OCI-LY7 (cell line): ENCODE data around the gene RMND5A. TPM values are rescaled to one million over a fixed set of nuclear protein-coding genes. Genes with fewer than 3 reads are reported as not detected.

Experiments used
- BruUV-seq: library from RNA; stranded (reverse); fragments of 400-500 nt; replicated peaks from 2 replicates; lab custom pipeline; 2021; lab: Mats Ljungman, UMichigan
- CTCF ChIA-PET: fragments of 300-600 bp; sonication (Branson Sonifier 250); formaldehyde crosslinking; loops from one replicate; lab custom pipeline; 2022; ENCODE audit warnings: antibody characterized with exemption; ENCODE audit not compliant: unreplicated experiment; lab: Charles Lee
- POLR2A ChIA-PET: fragments of 300-600 bp; sonication (Branson Sonifier 250); formaldehyde crosslinking; loops from one replicate; lab custom pipeline; 2022; ENCODE audit warnings: antibody characterized with exemption; lab: Charles Lee
- DNase-seq: peaks from one replicate; pipeline ENCODE4 v3.0.0-alpha.2; 2015; ENCODE audit warnings: low spot score
- H2AFZ ChIP-seq: fragments of 200-600 bp; sonication (generic), shearing (Covaris generic); 2 replicates; pipeline ENCODE4 v1.6.1; 2014; ENCODE audit warnings: mild to moderate bottlenecking, antibody characterized with exemption, low read length, moderate library complexity
- H3K27ac ChIP-seq: fragments of 200-600 bp; sonication (generic); 2 replicates; pipeline ENCODE4 v1.5.1; 2014; ENCODE audit warnings: mixed run types, low read depth, mild to moderate bottlenecking, moderate library complexity, low read length, inconsistent platforms; ENCODE audit not compliant: poor library complexity, severe bottlenecking
- H3K36me3 ChIP-seq: fragments of 200-600 bp; sonication (generic); 2 replicates; pipeline ENCODE4 v1.6.1; 2014; ENCODE audit warnings: mild to moderate bottlenecking, antibody characterized with exemption, low read length, moderate library complexity, mixed read lengths; ENCODE audit not compliant: insufficient read depth
- H3K4me1 ChIP-seq: fragments of 200-600 bp; sonication (generic); 2 replicates; pipeline ENCODE4 v1.5.1; 2014; ENCODE audit warnings: mild to moderate bottlenecking, low read length; ENCODE audit not compliant: insufficient read depth, poor library complexity, severe bottlenecking
- H3K4me2 ChIP-seq: fragments of 200-600 bp; sonication (generic); 2 replicates; pipeline ENCODE4 v1.6.1; 2014; ENCODE audit warnings: mild to moderate bottlenecking, low read length
- H3K4me3 ChIP-seq: fragments of 200-600 bp; sonication (generic); 2 replicates; pipeline ENCODE4 v1.5.1; 2014; ENCODE audit warnings: mild to moderate bottlenecking, low read depth, low read length; ENCODE audit not compliant: poor library complexity, severe bottlenecking
- H3K79me2 ChIP-seq: fragments of 200-600 bp; sonication (generic); 2 replicates; pipeline ENCODE4 v1.6.1; 2016; ENCODE audit warnings: low read depth, mild to moderate bottlenecking, low read length, moderate library complexity, mixed read lengths; ENCODE audit not compliant: insufficient read depth
- H3K9me2 ChIP-seq: fragments of 200-600 bp; sonication (generic); 2 replicates; pipeline ENCODE4 v1.6.1; 2016; ENCODE audit warnings: mild to moderate bottlenecking, low read length, mixed read lengths; ENCODE audit not compliant: insufficient read depth
- H3K9me3 ChIP-seq: fragments of 200-600 bp; sonication (generic); 2 replicates; pipeline ENCODE4 v1.6.1; 2014; ENCODE audit warnings: mild to moderate bottlenecking, mixed run types, low read length, mixed read lengths
- H4K20me1 ChIP-seq: fragments of 200-600 bp; sonication (generic); 2 replicates; pipeline ENCODE4 v1.6.1; 2014; ENCODE audit warnings: mild to moderate bottlenecking, antibody characterized with exemption, low read length, moderate library complexity, mixed read lengths; ENCODE audit not compliant: insufficient read depth
- CTCF ChIP-seq: fragments of 200-600 bp; sonication (generic); conservative IDR thresholded peaks from 2 replicates; pipeline ENCODE4 v1.5.1; 2014; ENCODE audit warnings: mild to moderate bottlenecking, antibody characterized with exemption, low read length, moderate library complexity, mixed read lengths
- EZH2phosphoT487 ChIP-seq: fragments of 200-600 bp; sonication (generic); IDR thresholded peaks from 2 replicates; pipeline ENCODE4 v1.6.1; 2018; ENCODE audit warnings: low read depth, borderline replicate concordance, mild to moderate bottlenecking, mixed run types, antibody characterized with exemption, low read length, moderate library complexity, mixed read lengths
- intact Hi-C: fragments of 100-400 bp; cut with micrococcal nuclease; formaldehyde crosslinking; loops from one replicate; pipeline ENCODE4 v1.10.0; 2022; ENCODE audit not compliant: unreplicated experiment
- total RNA-seq, 2 experiments: library from RNA; depleted of rRNA in 1 of 2; stranded (reverse); fragments of >200 nt in 1 of 2; shearing (Covaris generic) in 1 of 2; gene quantifications; 2 replicates each; pipeline ENCODE4 v1.2.3, GENCODE V29; 2014 to 2022

Gene RMND5A
- total RNA-seq, 2 experiments from 2014 or later = 60.6 to 62.7 TPM

GRCh38 chr2:86821306-86821705 lies 101.2 kb downstream of the RMND5A start:
- CTCF ChIA-PET = no interaction called here
- Histone ChIP-seq H3K4me3 (no peak overlapping the region), H3K27ac (no peak overlapping the region), H3K4me1 (no peaks in the 10 kb centered on the region), H4K20me1 (no peaks in the 10 kb centered on the region), H3K36me3 (no peaks in the 10 kb centered on the region), H3K4me2 (no peak overlapping the region), H2AFZ (no peak overlapping the region), H3K79me2 (no peaks in the 10 kb centered on the region), H3K9me2 (no peaks in the 10 kb centered on the region), H3K9me3 (no peaks in the 10 kb centered on the region)
- intact Hi-C loops = no loop called here
- no peak for DNase-seq
- no TSS peak for BruUV-seq
- TF ChIP-seq CTCF (no peak), EZH2phosphoT487 (no peak)
- POLR2A ChIA-PET = no interaction called here

GRCh38 chr2:86821842-86822241 lies 101.8 kb downstream of the RMND5A start:
- Histone ChIP-seq H3K4me2 (no peak overlapping the region), H4K20me1 (no peaks in the 10 kb centered on the region), H3K36me3 (no peaks in the 10 kb centered on the region), H2AFZ (no peak overlapping the region), H3K27ac (no peak overlapping the region), H3K4me3 (no peak overlapping the region), H3K9me2 (no peaks in the 10 kb centered on the region), H3K79me2 (no peaks in the 10 kb centered on the region), H3K4me1 (no peaks in the 10 kb centered on the region), H3K9me3 (no peaks in the 10 kb centered on the region)
- CTCF ChIA-PET = no interaction called here
- POLR2A ChIA-PET = no interaction called here
- intact Hi-C loops = no loop called here
- no peak for DNase-seq
- TF ChIP-seq EZH2phosphoT487 (no peak), CTCF (no peak)
- no TSS peak for BruUV-seq

GRCh38 chr2:86822668-86823345 lies 102.7 kb downstream of the RMND5A start:
- H3K9me2 ChIP-seq = no peaks in the 10 kb centered on the region

More at GRCh38 chr2:86822668-86823345, 102.7 kb downstream of the RMND5A start:
- BruUV-seq = no TSS peak
- Histone ChIP-seq H3K4me3 (no peak overlapping the region), H3K4me1 (no peaks in the 10 kb centered on the region), H3K4me2 (no peak overlapping the region), H3K79me2 (no peaks in the 10 kb centered on the region), H3K27ac (no peak overlapping the region), H3K9me3 (no peaks in the 10 kb centered on the region), H2AFZ (no peak overlapping the region), H3K36me3 (no peaks in the 10 kb centered on the region), H4K20me1 (no peaks in the 10 kb centered on the region)
- DNase-seq = no peak
- intact Hi-C loops = no loop called here
- POLR2A ChIA-PET = no interaction called here
- TF ChIP-seq EZH2phosphoT487 (no peak), CTCF (no peak)
- CTCF ChIA-PET = no interaction called here
